ENCODE results near the gene GSTA4.
"Not testable (repeated sequence)": the region's sequence is repeated elsewhere in the genome, so short reads cannot be mapped to it uniquely, and the experiment has no call there.

GSTA4 gene

GRCh38 chr6:53027131-53027718, 32.1 kb upstream of the GSTA4 start:
- no peak overlapping the region for H3K27ac Mint-ChIP-seq
- no peaks in the 10 kb centered on the region for H3K27me3 Mint-ChIP-seq (ENCODE audit: low read depth)
- no peak overlapping the region for H3K4me3 Mint-ChIP-seq
- H3K36me3 Mint-ChIP-seq (ENCODE audit: low read depth): peaks cover 14% of the 10 kb centered on the region
- no peaks in the 10 kb centered on the region for H3K9me3 Mint-ChIP-seq
- H3K4me1 Mint-ChIP-seq (ENCODE audit: low read depth): peaks cover 5% of the 10 kb centered on the region

- Mint-ChIP-seq H3K4me3 (no peak overlapping the region), H3K36me3 (ENCODE audit: low read depth) (peaks cover 14% of the 10 kb centered on the region), H3K4me1 (ENCODE audit: low read depth) (peaks cover 5% of the 10 kb centered on the region), H3K27ac (no peak overlapping the region), H3K27me3 (ENCODE audit: low read depth) (no peaks in the 10 kb centered on the region), H3K9me3 (no peaks in the 10 kb centered on the region)
Measured at GRCh38 chr6:53026526-53026925, 31.4 kb upstream of the GSTA4 start.

GRCh38 chr6:53023323-53023722, 28.2 kb upstream of the GSTA4 start:
- Mint-ChIP-seq H3K27ac (no peak overlapping the region), H3K9me3 (no peaks in the 10 kb centered on the region), H3K4me1 (ENCODE audit: low read depth) (peaks cover 3% of the 10 kb centered on the region), H3K36me3 (ENCODE audit: low read depth) (peaks cover 14% of the 10 kb centered on the region), H3K27me3 (ENCODE audit: low read depth) (no peaks in the 10 kb centered on the region), H3K4me3 (no peak overlapping the region)

DNA sequence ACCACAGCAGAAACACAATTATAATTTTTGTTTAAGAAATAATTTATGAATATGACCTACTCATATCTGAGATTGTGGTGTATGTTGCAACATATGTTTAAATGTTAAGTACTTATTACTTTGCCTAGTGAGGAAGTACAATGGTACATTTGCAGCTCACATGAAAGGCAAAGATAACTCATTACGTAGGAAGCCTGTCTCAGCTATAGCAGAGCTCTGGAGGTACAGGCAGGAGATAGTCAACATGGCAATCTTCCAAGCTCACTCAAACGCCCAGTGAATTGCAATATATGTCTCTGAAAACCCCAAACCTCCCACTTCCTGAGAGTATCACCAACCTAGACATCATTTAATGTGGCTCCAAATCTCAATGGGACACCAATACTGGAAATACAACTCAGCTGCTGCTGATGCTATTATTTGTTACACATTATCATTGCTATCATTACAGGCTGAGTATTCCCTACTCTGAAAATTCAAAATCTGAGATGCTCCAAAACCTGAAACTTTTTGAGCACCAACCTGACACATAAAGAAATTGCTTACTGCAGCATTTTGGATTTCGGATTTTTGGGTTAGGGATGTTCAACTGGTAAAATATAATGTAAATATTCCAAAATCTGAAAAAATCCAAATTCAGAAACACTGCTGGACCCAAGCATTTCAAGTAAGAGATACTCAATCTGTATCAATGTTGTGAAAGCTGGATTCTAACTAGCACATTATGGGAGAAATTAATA, 25.1 kb upstream of the GSTA4 start:
- H3K27ac Mint-ChIP-seq: no peak overlapping the region
- no peaks in the 10 kb centered on the region for H3K27me3 Mint-ChIP-seq (ENCODE audit: low read depth)
- H3K9me3 Mint-ChIP-seq: no peaks in the 10 kb centered on the region
- H3K4me1 Mint-ChIP-seq (ENCODE audit: low read depth): peaks cover 3% of the 10 kb centered on the region
- peaks cover 21% of the 10 kb centered on the region for H3K36me3 Mint-ChIP-seq (ENCODE audit: low read depth)
- no peak overlapping the region for H3K4me3 Mint-ChIP-seq

GRCh38 chr6:53018446-53018845, 23.4 kb upstream of the GSTA4 start:
- no peaks in the 10 kb centered on the region for H3K27me3 Mint-ChIP-seq (ENCODE audit: low read depth)
- H3K36me3 Mint-ChIP-seq (ENCODE audit: low read depth): peaks cover 27% of the 10 kb centered on the region
- H3K27ac Mint-ChIP-seq: no peak overlapping the region
- H3K9me3 Mint-ChIP-seq: no peaks in the 10 kb centered on the region
- H3K4me3 Mint-ChIP-seq: no peak overlapping the region
- no peaks in the 10 kb centered on the region for H3K4me1 Mint-ChIP-seq (ENCODE audit: low read depth)

DNA sequence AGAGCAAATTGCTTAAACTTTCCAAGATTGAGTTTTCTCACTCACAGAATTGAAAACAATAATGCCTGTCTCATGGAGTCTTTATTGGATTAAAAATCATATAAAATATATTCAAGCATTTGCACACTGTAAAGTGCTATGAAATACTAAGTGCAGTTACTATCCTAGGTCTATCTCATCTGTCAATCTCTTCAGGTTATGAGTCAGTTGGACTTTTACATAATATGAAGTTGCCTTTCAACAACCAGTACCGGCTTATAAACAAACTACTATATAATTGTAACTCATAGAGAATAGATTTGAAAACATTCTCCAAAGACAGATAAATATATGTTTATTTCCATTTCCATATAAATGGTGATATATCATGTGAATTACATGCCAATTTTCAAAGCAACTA, 20.4 kb upstream of the GSTA4 start:
- no peaks in the 10 kb centered on the region for H3K27me3 Mint-ChIP-seq (ENCODE audit: low read depth)
- no peak overlapping the region for H3K27ac Mint-ChIP-seq
- H3K4me3 Mint-ChIP-seq: no peak overlapping the region
- H3K36me3 Mint-ChIP-seq (ENCODE audit: low read depth): peaks cover 35% of the 10 kb centered on the region
- H3K4me1 Mint-ChIP-seq (ENCODE audit: low read depth): no peaks in the 10 kb centered on the region
- H3K9me3 Mint-ChIP-seq: no peaks in the 10 kb centered on the region

DNA sequence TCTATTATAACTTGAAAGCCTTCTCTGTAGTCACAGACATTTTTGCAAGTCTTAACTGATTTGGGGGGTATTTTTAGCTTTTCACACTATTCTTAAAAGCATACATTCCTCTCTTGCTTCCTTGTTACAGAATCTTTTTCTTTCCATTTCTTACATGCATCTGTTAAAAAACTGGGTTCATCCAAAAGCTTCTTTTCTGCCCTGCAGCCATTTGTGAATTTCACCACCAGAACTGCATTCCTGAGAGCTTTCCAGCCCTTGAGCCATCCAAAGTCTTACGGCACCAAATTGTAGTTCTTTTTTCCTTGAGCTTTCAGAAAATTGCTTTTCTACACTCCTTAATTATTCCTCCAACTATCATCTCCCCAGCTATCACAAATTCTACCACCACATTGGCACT, 19.7 kb upstream of the GSTA4 start:
- no peaks in the 10 kb centered on the region for H3K4me1 Mint-ChIP-seq (ENCODE audit: low read depth)
- no peaks in the 10 kb centered on the region for H3K9me3 Mint-ChIP-seq
- H3K36me3 Mint-ChIP-seq (ENCODE audit: low read depth): peaks cover 42% of the 10 kb centered on the region
- H3K27me3 Mint-ChIP-seq (ENCODE audit: low read depth): no peaks in the 10 kb centered on the region
- no peak overlapping the region for H3K27ac Mint-ChIP-seq
- no peak overlapping the region for H3K4me3 Mint-ChIP-seq

DNA sequence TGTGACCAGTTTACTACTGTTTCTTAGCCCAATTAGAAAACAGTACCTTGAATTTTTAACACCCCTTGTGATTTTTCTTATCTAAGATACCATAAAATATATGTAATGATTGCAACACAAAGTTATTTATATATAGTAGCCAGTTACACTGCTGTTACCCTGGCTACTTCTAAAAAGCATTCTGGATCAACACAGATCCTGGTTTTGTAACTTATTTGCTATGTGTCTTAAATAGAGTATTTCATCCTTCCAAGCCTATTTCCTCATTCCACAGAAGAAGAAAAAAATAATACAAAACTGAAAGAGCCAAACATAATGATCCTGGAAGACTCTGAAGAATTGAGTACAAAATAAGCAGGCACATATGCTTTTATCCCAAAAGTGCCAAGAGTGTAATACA, 19.0 kb upstream of the GSTA4 start:
- no peak overlapping the region for H3K4me3 Mint-ChIP-seq
- H3K9me3 Mint-ChIP-seq: no peaks in the 10 kb centered on the region
- no peak overlapping the region for H3K27ac Mint-ChIP-seq
- H3K36me3 Mint-ChIP-seq (ENCODE audit: low read depth): peaks cover 43% of the 10 kb centered on the region
- no peaks in the 10 kb centered on the region for H3K27me3 Mint-ChIP-seq (ENCODE audit: low read depth)
- H3K4me1 Mint-ChIP-seq (ENCODE audit: low read depth): no peaks in the 10 kb centered on the region

DNA sequence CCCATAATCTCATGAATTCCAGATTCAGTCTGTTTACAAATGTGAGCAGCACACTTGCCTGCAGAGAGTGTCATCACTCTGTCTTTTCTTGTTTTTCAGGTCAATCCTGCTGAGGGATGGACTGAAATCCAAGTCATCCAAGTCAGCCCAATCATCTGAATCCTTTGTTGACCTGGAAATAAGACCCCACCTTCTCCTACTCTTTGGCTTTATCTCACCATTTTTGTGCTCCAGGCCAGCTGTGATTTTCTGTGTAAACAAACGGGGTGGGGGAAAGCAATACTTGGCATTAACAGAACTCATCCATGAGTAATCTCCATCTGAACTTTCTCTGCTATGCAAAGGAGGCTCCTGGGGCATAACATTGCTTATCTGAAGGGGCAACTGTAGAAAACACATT, 16.9 kb upstream of the GSTA4 start:
- Mint-ChIP-seq H3K36me3 (ENCODE audit: low read depth) (peaks cover 38% of the 10 kb centered on the region), H3K27ac (no peak overlapping the region), H3K27me3 (ENCODE audit: low read depth) (no peaks in the 10 kb centered on the region), H3K4me1 (ENCODE audit: low read depth) (no peaks in the 10 kb centered on the region), H3K4me3 (no peak overlapping the region), H3K9me3 (no peaks in the 10 kb centered on the region)

DNA sequence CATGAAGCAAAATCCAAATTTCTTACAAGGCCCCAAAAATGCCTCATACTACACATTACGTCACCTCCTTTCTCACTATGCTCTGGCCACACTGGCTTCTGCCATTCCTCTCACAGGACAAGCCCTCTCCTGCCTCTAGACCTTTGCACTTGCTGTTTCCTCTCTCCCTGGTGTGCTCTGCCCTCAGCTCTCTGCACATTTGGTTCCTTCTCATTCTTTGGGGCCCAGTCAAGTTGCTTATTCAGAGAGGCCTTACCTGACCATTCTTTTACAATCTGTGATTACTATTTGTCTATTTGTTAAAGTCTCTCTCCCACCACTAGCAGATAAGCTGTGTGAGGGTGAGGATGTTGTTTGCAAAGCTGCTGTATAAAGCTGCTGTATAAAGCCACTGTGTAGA, 15.4 kb upstream of the GSTA4 start:
- Mint-ChIP-seq H3K27me3 (ENCODE audit: low read depth) (no peaks in the 10 kb centered on the region), H3K4me1 (ENCODE audit: low read depth) (no peaks in the 10 kb centered on the region), H3K9me3 (no peaks in the 10 kb centered on the region), H3K27ac (no peak overlapping the region), H3K4me3 (no peak overlapping the region), H3K36me3 (ENCODE audit: low read depth) (peaks cover 43% of the 10 kb centered on the region)

DNA sequence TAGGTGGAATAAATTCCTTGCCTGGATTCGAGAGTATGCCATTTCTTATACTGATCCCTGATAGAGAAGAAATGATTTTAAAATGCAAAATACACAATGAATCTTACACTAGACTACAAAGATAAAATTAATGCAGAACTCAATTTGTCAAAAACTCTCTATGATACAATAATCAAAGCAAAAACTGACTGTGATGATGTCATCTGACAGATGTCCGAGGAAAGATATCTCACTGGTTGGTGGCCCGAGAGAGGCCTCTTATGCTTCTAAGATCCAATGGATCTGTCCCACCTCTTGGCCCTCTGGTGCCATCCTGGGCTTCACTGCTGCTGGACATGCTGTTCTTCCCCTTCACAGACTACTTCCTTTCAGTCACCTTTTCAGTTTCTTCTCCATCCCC, 14.4 kb upstream of the GSTA4 start:
- peaks cover 44% of the 10 kb centered on the region for H3K36me3 Mint-ChIP-seq (ENCODE audit: low read depth)
- no peaks in the 10 kb centered on the region for H3K4me1 Mint-ChIP-seq (ENCODE audit: low read depth)
- no peaks in the 10 kb centered on the region for H3K27me3 Mint-ChIP-seq (ENCODE audit: low read depth)
- no peak overlapping the region for H3K27ac Mint-ChIP-seq
- no peak overlapping the region for H3K4me3 Mint-ChIP-seq
- H3K9me3 Mint-ChIP-seq: no peaks in the 10 kb centered on the region

- Mint-ChIP-seq H3K27me3 (ENCODE audit: low read depth) (no peaks in the 10 kb centered on the region), H3K4me3 (no peak overlapping the region), H3K36me3 (ENCODE audit: low read depth) (peaks cover 42% of the 10 kb centered on the region), H3K27ac (no peak overlapping the region), H3K4me1 (ENCODE audit: low read depth) (no peaks in the 10 kb centered on the region), H3K9me3 (no peaks in the 10 kb centered on the region)
Measured at GRCh38 chr6:53009056-53009455, 14.0 kb upstream of the GSTA4 start.

GRCh38 chr6:53008192-53008687, 13.2 kb upstream of the GSTA4 start:
- not testable (repeated sequence) for H3K4me1 Mint-ChIP-seq (ENCODE audit: low read depth); H3K27ac Mint-ChIP-seq; H3K9me3 Mint-ChIP-seq; H3K27me3 Mint-ChIP-seq (ENCODE audit: low read depth); H3K4me3 Mint-ChIP-seq
- peaks cover 41% of the 10 kb centered on the region for H3K36me3 Mint-ChIP-seq (ENCODE audit: low read depth)

GRCh38 chr6:53005663-53006250, 10.7 kb upstream of the GSTA4 start:
- Mint-ChIP-seq H3K36me3 (ENCODE audit: low read depth) (peaks cover 32% of the 10 kb centered on the region), H3K4me3 (no peak overlapping the region), H3K4me1 (ENCODE audit: low read depth) (no peaks in the 10 kb centered on the region), H3K27ac (no peak overlapping the region), H3K9me3 (no peaks in the 10 kb centered on the region), H3K27me3 (ENCODE audit: low read depth) (no peaks in the 10 kb centered on the region)

- Mint-ChIP-seq H3K4me1 (ENCODE audit: low read depth) (peaks cover 18% of the 10 kb centered on the region), H3K9me3 (no peaks in the 10 kb centered on the region), H3K4me3 (no peak overlapping the region), H3K27me3 (ENCODE audit: low read depth) (peaks cover 11% of the 10 kb centered on the region), H3K36me3 (ENCODE audit: low read depth) (peaks cover 10% of the 10 kb centered on the region), H3K27ac (no peak overlapping the region)
Measured at GRCh38 chr6:52999456-52999855, 4.4 kb upstream of the GSTA4 start.

Data from T-helper 1 cell treated with Interleukin-12 subunit alpha and Interleukin-12 subunit beta and Interleukin-4 antibody, amounts not matched to agents 30 μg/mL and 1 μg/mL, for 36 hours (primary cell).